T-helper 2 cell (primary cell): ENCODE data around the gene ORM2.

Experiments
- DNase-seq, 5 experiments: peaks; one replicate each; pipeline versions ENCODE4 v3.0.0 to v3.0.0-alpha.2; 2012 to 2022

ORM2 gene

GRCh38 chr9:114294664-114295063 is 35.0 kb upstream of the ORM2 start:
- DNase-seq = no peak

GRCh38 chr9:114296338-114296737 is 33.3 kb upstream of the ORM2 start:
- no peak for DNase-seq

GRCh38 chr9:114299286-114300152 is 30.1 kb upstream of the ORM2 start:
- DNase-seq = no peak

- no peak for DNase-seq
Measured at GRCh38 chr9:114300153-114300845, 29.4 kb upstream of the ORM2 start.

- no peak for DNase-seq
Measured at GRCh38 chr9:114300846-114301797, 28.5 kb upstream of the ORM2 start.

- no peak for DNase-seq
Measured at GRCh38 chr9:114301798-114302565, 27.7 kb upstream of the ORM2 start.

GRCh38 chr9:114302727-114303126 is 26.9 kb upstream of the ORM2 start:
- DNase-seq = no peak

- no peak for DNase-seq
Measured at GRCh38 chr9:114303571-114303970, 26.1 kb upstream of the ORM2 start.

- DNase-seq = no peak
Measured at GRCh38 chr9:114303977-114304376, 25.7 kb upstream of the ORM2 start.

- DNase-seq = no peak
Measured at GRCh38 chr9:114304416-114305188, 25.1 kb upstream of the ORM2 start.

GRCh38 chr9:114307899-114308267 is 21.8 kb upstream of the ORM2 start:
- DNase-seq = no peak

- DNase-seq = no peak
Measured at GRCh38 chr9:114308361-114308950, 21.2 kb upstream of the ORM2 start.

GRCh38 chr9:114309096-114309495 is 20.6 kb upstream of the ORM2 start:
- DNase-seq = no peak

- DNase-seq = no peak
Measured at GRCh38 chr9:114310471-114311450, 18.9 kb upstream of the ORM2 start.

- DNase-seq = no peak
Measured at GRCh38 chr9:114311571-114312512, 17.8 kb upstream of the ORM2 start.

- no peak for DNase-seq
Measured at GRCh38 chr9:114312513-114312875, 17.2 kb upstream of the ORM2 start.

- no peak for DNase-seq
Measured at GRCh38 chr9:114313186-114313585, 16.5 kb upstream of the ORM2 start.

- no peak for DNase-seq
Measured at GRCh38 chr9:114314256-114314867, 15.3 kb upstream of the ORM2 start.
